ENCODE results near the gene PDLIM7.

- TF ChIP-seq POLR2A (IDR thresholded peaks at IDR 0.05) (no peak), CTCF (IDR thresholded peaks at IDR 0.05) (no peak), POLR2AphosphoS5 (IDR thresholded peaks at IDR 0.05) (no peak), EP300 (IDR thresholded peaks at IDR 0.05) (no peak)
Observed at GRCh38 chr5:177449140-177450061, 48.0 kb downstream of the PDLIM7 start.
